B cell (primary cell): Measurements from ENCODE around the gene GPR78. TPM values are rescaled to one million over a fixed set of nuclear protein-coding genes. Genes with fewer than 3 reads are reported as not detected.
A peak's percentile ranks its signal among the peaks of the same experiment; 100 is the strongest.

Experiments
- ATAC-seq: fragments of 200-7000 bp; cut with Tn5 transposase; one replicate; pipeline ENCODE4 v1.10.0; 2021; ENCODE audit warnings: low read depth, mild to moderate bottlenecking, moderate number of reproducible peaks, moderate library complexity
- CTCF ChIA-PET: fragments of 350-600 bp; sonication (Branson Sonifier 250); formaldehyde crosslinking; loops from one replicate; lab custom pipeline; 2021; ENCODE audit warnings: antibody characterized with exemption, inconsistent platforms; lab: Charles Lee
- POLR2A ChIA-PET: fragments of 350-600 bp; sonication (Branson Sonifier 250); formaldehyde crosslinking; loops from one replicate; lab custom pipeline; 2021; ENCODE audit warnings: antibody characterized with exemption; lab: Charles Lee
- DNase-seq: peaks from one replicate; pipeline ENCODE4 v3.0.0; 2013
- H2AFZ ChIP-seq: 2 replicates; pipeline ENCODE4 v1.6.1; 2012; ENCODE audit warnings: mild to moderate bottlenecking, low read depth, low read length; ENCODE audit not compliant: insufficient read depth, poor library complexity, severe bottlenecking
- H3K27ac ChIP-seq, 2 donors: 1 replicate in 1 of 2; 2 replicates in 1 of 2; pipeline ENCODE4 v1.5.1; 2012 to 2013; ENCODE audit warnings: low read length in 2 of 2, mild to moderate bottlenecking in 2 of 2, moderate library complexity in 1 of 2
- H3K27me3 ChIP-seq, 4 experiments: fragments of 200-600 bp in 1 of 4; sonication (generic) in 1 of 4; replicated peaks in 1 of 4; 1 replicate in 2 of 4; 2 replicates in 2 of 4; pipeline versions ENCODE4 v1.6.1 to v1.7.0; 2013 to 2016; ENCODE audit warnings: low read length in 3 of 4, mild to moderate bottlenecking in 2 of 4, mixed read lengths in 1 of 4, moderate library complexity in 1 of 4; ENCODE audit not compliant: insufficient read depth in 4 of 4, control insufficient read depth in 3 of 4; ENCODE audit errors: control extremely low read depth in 1 of 4
- H3K36me3 ChIP-seq, 2 experiments: replicated peaks in 1 of 2; 1 replicate in 1 of 2; 2 replicates in 1 of 2; pipeline versions ENCODE4 v1.6.1 to v1.7.1; 2013; ENCODE audit warnings: low read length in 1 of 2; ENCODE audit not compliant: insufficient read depth in 2 of 2, control insufficient read depth in 1 of 2; ENCODE audit errors: control extremely low read depth in 1 of 2, extremely low read depth in 1 of 2
- H3K4me1 ChIP-seq, 2 donors: fragments of 200-600 bp in 1 of 2; sonication (generic) in 1 of 2; 1 replicate in 1 of 2; 2 replicates in 1 of 2; pipeline versions ENCODE4 v1.5.1 to v1.6.1; 2013 to 2017; ENCODE audit warnings: low read length in 2 of 2; ENCODE audit not compliant: control insufficient read depth in 2 of 2, insufficient read depth in 2 of 2
- H3K4me2 ChIP-seq: replicated peaks from 2 replicates; pipeline ENCODE3; 2012; ENCODE audit warnings: mild to moderate bottlenecking, low read depth, low read length; ENCODE audit not compliant: poor library complexity, severe bottlenecking
- H3K4me3 ChIP-seq, 5 experiments: fragments of 200-600 bp in 1 of 5; sonication (generic) in 1 of 5; 1 replicate in 3 of 5; 2 replicates in 2 of 5; pipeline versions ENCODE4 v1.5.1 to v1.7.0; 2011 to 2016; ENCODE audit warnings: low read length in 4 of 5, mild to moderate bottlenecking in 4 of 5, low read depth in 2 of 5, control low read depth in 1 of 5, moderate library complexity in 1 of 5; ENCODE audit not compliant: insufficient read depth in 1 of 5; ENCODE audit errors: control extremely low read depth in 1 of 5, extremely low read depth in 1 of 5
- H3K79me2 ChIP-seq: fragments of 200-600 bp; sonication (generic); one replicate; pipeline ENCODE4 v1.6.0; 2016; ENCODE audit warnings: low read length; ENCODE audit not compliant: control insufficient read depth, insufficient read depth
- H3K9ac ChIP-seq: fragments of 200-600 bp; sonication (generic); 2 replicates; pipeline ENCODE4 v1.6.1; 2017; ENCODE audit warnings: mild to moderate bottlenecking, low read length, moderate library complexity
- H3K9me3 ChIP-seq, 3 donors: one replicate each; pipeline versions ENCODE4 v1.6.1 to v1.7.1; 2013; ENCODE audit warnings: low read length in 2 of 3; ENCODE audit not compliant: control insufficient read depth in 2 of 3, insufficient read depth in 1 of 3; ENCODE audit errors: control extremely low read depth in 1 of 3
- H4K20me1 ChIP-seq: 2 replicates; pipeline ENCODE4 v1.6.0; 2012; ENCODE audit warnings: mild to moderate bottlenecking, low read length; ENCODE audit not compliant: insufficient read depth, control insufficient read depth, poor library complexity, severe bottlenecking
- H3K27ac Mint-ChIP-seq: one replicate; pipeline ENCODE4 v1.8.0; 2021; ENCODE audit warnings: mixed read lengths
- H3K27me3 Mint-ChIP-seq: one replicate; pipeline ENCODE4 v1.8.0; 2021; ENCODE audit warnings: mixed read lengths
- H3K4me1 Mint-ChIP-seq: one replicate; pipeline ENCODE4 v1.8.0; 2021; ENCODE audit warnings: mixed read lengths
- H3K4me3 Mint-ChIP-seq: one replicate; pipeline ENCODE4 v1.8.0; 2021; ENCODE audit warnings: mixed read lengths
- H3K9me3 Mint-ChIP-seq: one replicate; pipeline ENCODE4 v1.8.0; 2022; ENCODE audit warnings: mixed read lengths; ENCODE audit not compliant: insufficient read depth
- EZH2 ChIP-seq: IDR thresholded peaks from 2 replicates; pipeline ENCODE4 v1.6.1; 2012; ENCODE audit warnings: borderline replicate concordance, low read depth, mild to moderate bottlenecking, moderate library complexity, low read length; ENCODE audit not compliant: insufficient read depth, poor library complexity, severe bottlenecking
- WGBS: methylation state at CpG from one replicate; pipeline ENCODE4 v1.1.5; 2013; ENCODE audit warnings: missing lambda C conversion rate; ENCODE audit not compliant: insufficient coverage; 5-methylcytosine and 5-hydroxymethylcytosine counted together
- intact Hi-C: fragments of 100-400 bp; cut with micrococcal nuclease; formaldehyde crosslinking; loops from one replicate; pipeline ENCODE4 v1.10.0; 2022
- polyA plus RNA-seq: library from polyadenylated mRNA; depleted of rRNA; stranded (reverse); fragments of >200 nt; gene quantifications from 2 replicates; pipeline ENCODE4 v1.2.3, GENCODE V29; 2012
- total RNA-seq, 2 donors: library from RNA; stranded (reverse); fragments of 120-200 nt in 1 of 2; gene quantifications; 1 replicate in 1 of 2; 2 replicates in 1 of 2; pipeline versions ENCODE4 v1.2.3 to v1.2.4, GENCODE V29; 2013 to 2022
- TF ChIP-seq, protein P1 (sequence below): fragments of 200-600 bp; IDR thresholded peaks from one replicate; pipeline ENCODE4 v1.8.0; 2022; ENCODE audit warnings: antibody characterized with exemption, mild to moderate bottlenecking

GPR78 gene
- total and polyA plus RNA-seq, 2 donors (not counting 1 experiment from before 2014, with no cell fraction given): not detected

DNA sequence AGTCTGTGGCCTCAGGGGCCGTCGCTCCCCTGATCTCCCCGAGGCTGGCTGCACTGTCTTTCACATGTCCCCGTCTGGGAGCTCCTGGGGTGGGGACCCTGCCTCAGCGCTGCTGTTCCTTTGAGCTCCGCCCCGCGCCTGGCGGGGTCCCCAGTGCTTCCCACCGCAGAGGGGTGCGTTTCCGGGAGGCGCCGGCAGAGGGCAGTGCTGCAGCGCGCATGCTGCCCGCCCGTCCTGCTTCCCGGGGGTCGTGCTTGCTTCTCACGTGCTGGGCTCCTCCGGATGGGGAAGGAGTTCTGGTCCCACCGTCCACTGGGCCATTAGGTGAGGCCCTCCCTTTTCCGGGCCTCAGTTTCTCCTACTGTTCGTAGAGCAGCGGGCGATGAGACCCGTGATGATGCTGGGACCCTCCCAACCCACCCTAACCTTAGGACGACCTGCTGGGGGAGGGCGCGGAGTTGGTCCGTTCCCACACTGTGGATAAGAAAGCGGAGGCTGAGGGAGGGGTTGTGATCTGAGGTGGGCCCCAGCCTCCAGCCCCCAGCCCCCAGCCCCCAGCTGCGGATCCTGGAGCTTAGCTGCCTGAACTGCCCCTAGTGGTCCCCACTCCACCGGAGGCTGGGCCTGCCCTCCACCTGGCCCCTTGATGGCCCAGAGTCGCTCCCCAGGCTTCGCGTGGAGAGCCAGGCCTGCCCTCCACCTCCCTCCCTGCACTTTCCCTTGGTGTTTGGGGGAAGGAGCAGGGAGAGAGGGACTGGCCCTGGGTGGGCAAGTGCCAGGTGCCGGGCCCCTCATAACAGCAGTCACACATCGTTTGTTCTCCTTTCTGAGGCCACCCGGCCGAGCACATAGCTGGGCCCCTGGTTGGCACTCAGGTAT lies 27.6 kb downstream of the GPR78 start:
- Histone ChIP-seq H2AFZ (no peak overlapping the region), H4K20me1 (no peaks in the 10 kb centered on the region), H3K9me3 (no peaks in the 10 kb centered on the region), H3K79me2 (no peaks in the 10 kb centered on the region), H3K4me3 (no peak overlapping the region), H3K4me2 (no peak overlapping the region), H3K27me3 (peaks cover 0 to 3% (median 0%) of the 10 kb centered on the region in 4 experiments), H3K4me1 (no peaks in the 10 kb centered on the region), H3K9ac (no peak overlapping the region), H3K36me3 (no peaks in the 10 kb centered on the region), H3K27ac (no peak overlapping the region)
- intact Hi-C loops: no loop called here
- ATAC-seq: peak; percentile 36
- DNase-seq: peak; percentile 18
- TF ChIP-seq, protein P1, sequence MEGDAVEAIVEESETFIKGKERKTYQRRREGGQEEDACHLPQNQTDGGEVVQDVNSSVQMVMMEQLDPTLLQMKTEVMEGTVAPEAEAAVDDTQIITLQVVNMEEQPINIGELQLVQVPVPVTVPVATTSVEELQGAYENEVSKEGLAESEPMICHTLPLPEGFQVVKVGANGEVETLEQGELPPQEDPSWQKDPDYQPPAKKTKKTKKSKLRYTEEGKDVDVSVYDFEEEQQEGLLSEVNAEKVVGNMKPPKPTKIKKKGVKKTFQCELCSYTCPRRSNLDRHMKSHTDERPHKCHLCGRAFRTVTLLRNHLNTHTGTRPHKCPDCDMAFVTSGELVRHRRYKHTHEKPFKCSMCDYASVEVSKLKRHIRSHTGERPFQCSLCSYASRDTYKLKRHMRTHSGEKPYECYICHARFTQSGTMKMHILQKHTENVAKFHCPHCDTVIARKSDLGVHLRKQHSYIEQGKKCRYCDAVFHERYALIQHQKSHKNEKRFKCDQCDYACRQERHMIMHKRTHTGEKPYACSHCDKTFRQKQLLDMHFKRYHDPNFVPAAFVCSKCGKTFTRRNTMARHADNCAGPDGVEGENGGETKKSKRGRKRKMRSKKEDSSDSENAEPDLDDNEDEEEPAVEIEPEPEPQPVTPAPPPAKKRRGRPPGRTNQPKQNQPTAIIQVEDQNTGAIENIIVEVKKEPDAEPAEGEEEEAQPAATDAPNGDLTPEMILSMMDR: peak; percentile 77
- TF ChIP-seq EZH2: no peak
- H3K9me3 Mint-ChIP-seq: no peaks in the 10 kb centered on the region
- H3K27me3 Mint-ChIP-seq: peaks cover 6% of the 10 kb centered on the region
- WGBS: 12% methylated on average over 31 of the region's 42 CpGs
- no peak overlapping the region for H3K4me3 Mint-ChIP-seq
- CTCF ChIA-PET: no interaction called here
- POLR2A ChIA-PET: no interaction called here
- H3K27ac Mint-ChIP-seq: no peak overlapping the region
- no peaks in the 10 kb centered on the region for H3K4me1 Mint-ChIP-seq

DNA sequence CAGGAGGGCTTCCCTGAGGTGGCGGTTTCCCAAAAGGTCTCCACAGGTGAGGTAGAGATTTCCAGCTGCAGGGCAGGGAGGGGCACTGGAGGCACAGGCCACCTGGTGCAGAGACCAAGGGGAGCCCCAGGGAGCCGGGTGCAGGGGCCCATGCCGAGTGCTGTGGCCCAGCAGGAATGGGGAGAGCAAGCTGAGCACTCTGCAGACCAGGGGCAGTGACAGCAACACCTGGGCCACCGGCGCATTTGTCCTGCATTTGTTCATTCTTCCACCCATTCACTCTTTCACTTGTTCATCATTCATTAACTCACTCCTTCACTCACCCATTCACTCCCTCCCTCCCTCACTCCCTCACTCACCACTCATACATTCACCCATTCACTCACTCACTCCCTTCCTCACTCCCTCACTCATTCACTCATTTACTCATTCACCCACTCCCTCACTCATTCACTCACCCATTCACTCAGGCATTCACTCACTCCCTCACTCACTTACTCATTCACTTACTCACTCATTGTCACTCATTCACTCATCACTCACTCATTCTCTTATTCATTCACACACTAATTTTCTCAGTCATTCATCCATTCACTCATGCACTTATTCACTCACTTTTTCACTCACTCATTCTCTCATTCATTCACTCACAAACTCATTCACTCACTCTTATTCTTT lies 28.7 kb downstream of the GPR78 start:
- intact Hi-C loops: no loop called here
- H2AFZ ChIP-seq: no peak overlapping the region
- H3K4me3 ChIP-seq: no peak overlapping the region
- ATAC-seq (no peak), DNase-seq (no peak)
- H3K27ac ChIP-seq: no peak overlapping the region
- TF ChIP-seq, protein P1: no peak
- no peak for TF ChIP-seq EZH2
- POLR2A ChIA-PET: no interaction called here
- H3K79me2 ChIP-seq: no peaks in the 10 kb centered on the region
- no peak overlapping the region for H3K4me3 Mint-ChIP-seq
- no peaks in the 10 kb centered on the region for H3K4me1 ChIP-seq
- H3K9me3 ChIP-seq: no peaks in the 10 kb centered on the region
- no peak overlapping the region for H3K4me2 ChIP-seq
- H3K4me1 Mint-ChIP-seq: no peaks in the 10 kb centered on the region
- no peaks in the 10 kb centered on the region for H3K9me3 Mint-ChIP-seq
- H3K27me3 Mint-ChIP-seq: peaks cover 6% of the 10 kb centered on the region
- no peaks in the 10 kb centered on the region for H4K20me1 ChIP-seq
- H3K27me3 ChIP-seq: peaks cover 0 to 3% (median 0%) of the 10 kb centered on the region in 4 experiments
- 46% methylated on average over 5 of the region's 5 CpGs for WGBS
- no peaks in the 10 kb centered on the region for H3K36me3 ChIP-seq
- H3K9ac ChIP-seq: no peak overlapping the region
- CTCF ChIA-PET: no interaction called here
- H3K27ac Mint-ChIP-seq: no peak overlapping the region
